Duodenal mucosa (tissue), 2 donors: ENCODE results near the gene AMZ1.
"Not testable (repeated sequence)": the region's sequence is repeated elsewhere in the genome, so short reads cannot be mapped to it uniquely, and the experiment has no call there.

Experiments used
- H3K27ac ChIP-seq: one replicate; pipeline ENCODE4 v1.7.0; 2013; ENCODE audit warnings: low read depth, low read length
- H3K27me3 ChIP-seq, 2 donors: one replicate each; pipeline ENCODE4 v1.7.0; 2013; ENCODE audit warnings: low read length in 2 of 2, control low read depth in 1 of 2; ENCODE audit not compliant: insufficient read depth in 2 of 2, control insufficient read depth in 1 of 2
- H3K36me3 ChIP-seq, 2 donors: one replicate each; pipeline ENCODE4 v1.7.0; 2013; ENCODE audit warnings: low read length in 2 of 2, control low read depth in 1 of 2; ENCODE audit not compliant: insufficient read depth in 2 of 2, control insufficient read depth in 1 of 2
- H3K4me1 ChIP-seq, 2 donors: one replicate each; pipeline ENCODE4 v1.7.0; 2013; ENCODE audit warnings: low read length in 2 of 2, control low read depth in 1 of 2; ENCODE audit not compliant: insufficient read depth in 2 of 2, control insufficient read depth in 1 of 2
- H3K4me3 ChIP-seq, 2 donors: one replicate each; pipeline ENCODE4 v1.7.0; 2013; ENCODE audit warnings: low read length in 2 of 2, low read depth in 1 of 2
- H3K9ac ChIP-seq, 2 donors: one replicate each; pipeline ENCODE4 v1.7.0; 2013; ENCODE audit warnings: low read length in 2 of 2, low read depth in 1 of 2
- H3K9me3 ChIP-seq, 2 donors: one replicate each; pipeline ENCODE4 v1.7.0; 2013; ENCODE audit warnings: low read length in 2 of 2, control low read depth in 1 of 2; ENCODE audit not compliant: control insufficient read depth in 1 of 2

Gene AMZ1

GRCh38 chr7:2691011-2691707 lies 3.2 kb downstream of the AMZ1 start:
- Histone ChIP-seq H3K9me3 (no peaks in the 10 kb centered on the region), H3K4me3 (no peak overlapping the region), H3K4me1 (peaks cover 0 to 22% of the 10 kb centered on the region in 2 donors), H3K27me3 (peaks cover 28 to 37% of the 10 kb centered on the region in 2 donors), H3K27ac (no peak overlapping the region), H3K9ac (no peak overlapping the region), H3K36me3 (no peaks in the 10 kb centered on the region)

- H3K9ac ChIP-seq, H3K9me3 ChIP-seq, H3K36me3 ChIP-seq, H3K27ac ChIP-seq, H3K4me3 ChIP-seq: not testable (repeated sequence)
- H3K4me1 ChIP-seq = peaks cover 0 to 22% of the 10 kb centered on the region in 2 donors
- H3K27me3 ChIP-seq = peaks cover 27 to 37% of the 10 kb centered on the region in 2 donors
Measured at GRCh38 chr7:2691932-2692439, 4.0 kb downstream of the AMZ1 start.

- Histone ChIP-seq H3K36me3 (no peaks in the 10 kb centered on the region), H3K27ac (no peak overlapping the region), H3K9me3 (no peaks in the 10 kb centered on the region), H3K4me3 (no peak overlapping the region), H3K4me1 (peaks cover 0 to 18% of the 10 kb centered on the region in 2 donors), H3K9ac (no peak overlapping the region), H3K27me3 (peaks cover 22 to 31% of the 10 kb centered on the region in 2 donors)
Measured at GRCh38 chr7:2692543-2692942, 4.5 kb downstream of the AMZ1 start.

GRCh38 chr7:2693420-2694121 lies 5.6 kb downstream of the AMZ1 start:
- not testable (repeated sequence) for H3K9ac ChIP-seq, H3K4me3 ChIP-seq, H3K9me3 ChIP-seq, H3K36me3 ChIP-seq, H3K27ac ChIP-seq
- Histone ChIP-seq H3K27me3 (peaks cover 16 to 24% of the 10 kb centered on the region in 2 donors), H3K4me1 (peaks cover 0 to 13% of the 10 kb centered on the region in 2 donors)

- not testable (repeated sequence) for H3K27ac ChIP-seq, H3K9me3 ChIP-seq, H3K4me1 ChIP-seq, H3K4me3 ChIP-seq, H3K9ac ChIP-seq, H3K36me3 ChIP-seq
- peaks cover 12 to 19% of the 10 kb centered on the region in 2 donors for H3K27me3 ChIP-seq
Measured at GRCh38 chr7:2694122-2694436, 6.1 kb downstream of the AMZ1 start.

- Histone ChIP-seq H3K27ac (no peak overlapping the region), H3K36me3 (no peaks in the 10 kb centered on the region), H3K9me3 (no peaks in the 10 kb centered on the region), H3K27me3 (peaks cover 2 to 5% of the 10 kb centered on the region in 2 donors), H3K4me1 (no peaks in the 10 kb centered on the region), H3K9ac (no peak overlapping the region), H3K4me3 (no peak overlapping the region)
Measured at GRCh38 chr7:2698581-2699288, 10.7 kb downstream of the AMZ1 start.

- Histone ChIP-seq H3K27ac (no peak overlapping the region), H3K4me1 (no peaks in the 10 kb centered on the region), H3K9ac (no peak overlapping the region), H3K27me3 (peaks cover 2 to 5% of the 10 kb centered on the region in 2 donors), H3K4me3 (no peak overlapping the region), H3K9me3 (no peaks in the 10 kb centered on the region), H3K36me3 (no peaks in the 10 kb centered on the region)
Measured at GRCh38 chr7:2699289-2699620, 11.3 kb downstream of the AMZ1 start.

GRCh38 chr7:2700141-2700850 lies 12.3 kb downstream of the AMZ1 start:
- H3K4me3 ChIP-seq = no peak overlapping the region
- H3K4me1 ChIP-seq = no peaks in the 10 kb centered on the region
- H3K9me3 ChIP-seq = no peaks in the 10 kb centered on the region
- H3K27me3 ChIP-seq = peaks cover 2 to 5% of the 10 kb centered on the region in 2 donors
- H3K36me3 ChIP-seq = no peaks in the 10 kb centered on the region
- no peak overlapping the region for H3K27ac ChIP-seq
- H3K9ac ChIP-seq = no peak overlapping the region

GRCh38 chr7:2701424-2701823 lies 13.4 kb downstream of the AMZ1 start:
- peaks cover 2 to 5% of the 10 kb centered on the region in 2 donors for H3K27me3 ChIP-seq
- no peak overlapping the region for H3K9ac ChIP-seq
- H3K27ac ChIP-seq = no peak overlapping the region
- H3K4me1 ChIP-seq = no peaks in the 10 kb centered on the region
- H3K36me3 ChIP-seq = no peaks in the 10 kb centered on the region
- no peak overlapping the region for H3K4me3 ChIP-seq
- H3K9me3 ChIP-seq = no peaks in the 10 kb centered on the region
